OCI-LY1 (cell line): ENCODE data around the gene ADAM8.

Experiments used
- CTCF ChIP-seq: fragments of 200-600 bp; sonication (generic), shearing (Covaris generic); IDR thresholded peaks from 2 replicates; pipeline ENCODE4 v1.5.1; 2017; ENCODE audit warnings: mild to moderate bottlenecking, antibody characterized with exemption, low read length, moderate library complexity, mixed read lengths
- EZH2 ChIP-seq: fragments of 200-600 bp; sonication (generic), shearing (Covaris generic); IDR thresholded peaks from 2 replicates; pipeline ENCODE4 v1.8.0; 2017; ENCODE audit warnings: borderline replicate concordance, mixed run types, mild to moderate bottlenecking, antibody characterized with exemption, low read length, moderate library complexity, mixed read lengths

DNA sequence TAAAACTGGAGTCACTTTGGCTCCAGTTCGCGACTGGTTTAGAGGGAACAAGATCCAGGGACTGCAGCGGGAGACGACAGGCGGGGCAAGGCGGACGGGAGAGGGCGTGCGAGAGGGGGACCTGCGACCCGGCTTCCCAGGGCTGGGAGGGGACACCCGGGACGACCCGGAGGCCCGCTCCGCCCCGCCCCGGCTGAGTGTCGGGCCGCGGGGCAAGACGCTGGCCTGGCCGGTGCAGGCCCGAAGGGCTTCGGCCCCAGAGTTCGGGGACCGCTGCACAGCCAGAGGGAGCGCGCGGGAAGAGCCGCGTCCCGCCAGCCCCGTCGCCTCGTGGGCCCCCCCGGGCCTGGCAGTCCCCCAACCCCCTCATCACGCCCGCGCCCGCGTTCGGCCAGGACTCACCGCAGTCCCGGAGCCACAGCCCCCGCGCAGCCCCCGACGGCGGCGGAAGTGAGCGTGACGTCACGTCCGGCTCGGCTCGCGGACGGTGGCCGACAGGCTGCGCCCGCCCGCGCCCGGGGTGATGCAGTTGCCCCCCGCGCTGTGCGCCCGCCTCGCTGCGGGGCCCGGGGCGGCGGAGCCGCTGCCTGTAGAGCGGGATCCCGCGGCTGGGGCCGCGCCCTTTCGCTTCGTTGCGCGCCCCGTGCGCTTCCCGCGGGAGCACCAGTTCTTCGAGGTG, 31.9 kb upstream of the ADAM8 start, which contains the start of the genes TUBGCP2 and ZNF511:
- no peak for TF ChIP-seq CTCF
- TF ChIP-seq EZH2, result no peak
